ENCODE measurements around the gene COL25A1.

COL25A1 gene

DNA sequence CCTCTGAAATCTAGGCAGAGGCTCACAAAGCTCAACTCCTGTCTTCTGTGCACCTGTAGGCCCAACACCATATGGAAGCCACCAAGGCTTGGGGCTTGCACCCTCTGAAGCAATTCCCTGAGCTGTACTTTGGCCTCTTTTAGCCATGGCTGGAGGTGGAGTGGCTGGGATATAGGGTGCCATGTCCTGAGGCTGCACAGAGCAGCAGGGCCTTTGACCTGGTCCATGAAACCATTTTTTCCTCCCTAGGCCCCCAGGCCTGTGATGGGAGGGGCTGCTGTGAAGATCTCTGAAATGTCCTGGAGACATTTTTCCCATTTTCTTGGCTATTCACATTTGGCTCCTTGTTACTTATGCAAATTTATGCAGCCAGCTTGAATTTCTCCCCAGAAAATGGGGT lies 20.9 kb upstream of the COL25A1 start:
- Histone ChIP-seq H3K9me3 (ENCODE audit: insufficient read depth, low read length) (peaks cover 23% of the 10 kb centered on the region; the same call in 1 of the 2 replicates), H3K4me3 (ENCODE audit: insufficient read length, low read depth) (no peak overlapping the region), H3K4me1 (ENCODE audit: insufficient read depth, insufficient read length) (no peaks in the 10 kb centered on the region), H3K9ac (ENCODE audit: insufficient read length, low read depth) (no peak overlapping the region), H3K36me3 (ENCODE audit: insufficient read depth, insufficient read length, low read length) (no peaks in the 10 kb centered on the region), H3K27me3 (ENCODE audit: insufficient read depth, insufficient read length) (no peaks in the 10 kb centered on the region)
- no peak for TF ChIP-seq ZNF274 (IDR thresholded peaks at IDR 0.05; ENCODE audit: low read depth, low read length)
- TF ChIP-seq YY1 (IDR thresholded peaks at IDR 0.05; ENCODE audit: insufficient read depth, insufficient read length): no peak
- TF ChIP-seq SUZ12 (IDR thresholded peaks at IDR 0.05; ENCODE audit: extremely low read depth, insufficient read depth, insufficient read length): no peak
- no peak for DNase-seq (ENCODE audit: low read depth, low spot score)

DNA sequence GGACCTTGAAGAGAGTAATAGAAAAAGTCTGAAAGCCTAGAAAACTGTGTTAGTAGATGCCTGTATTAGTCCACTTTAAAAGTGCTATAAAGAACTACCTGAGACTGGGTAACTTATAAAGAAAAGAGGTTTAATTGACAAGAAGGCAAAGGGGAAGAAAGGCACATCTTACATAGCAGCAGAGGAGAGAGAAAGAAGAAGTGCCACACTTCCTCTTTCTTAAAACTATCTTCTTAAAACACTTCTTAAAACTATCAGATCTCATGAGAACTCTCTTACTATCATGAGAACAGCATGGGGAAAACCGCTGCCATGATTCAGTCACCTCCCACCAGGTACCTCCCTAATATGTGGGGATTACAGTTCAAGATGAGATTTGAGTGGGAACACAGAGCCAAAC lies 18.8 kb upstream of the COL25A1 start:
- no peak for DNase-seq (ENCODE audit: low read depth, low spot score)
- Histone ChIP-seq H3K27me3 (ENCODE audit: insufficient read depth, insufficient read length) (no peaks in the 10 kb centered on the region), H3K9me3 (ENCODE audit: insufficient read depth, low read length) (peaks cover 23% of the 10 kb centered on the region; the same call in 1 of the 2 replicates), H3K36me3 (ENCODE audit: insufficient read depth, insufficient read length, low read length) (no peaks in the 10 kb centered on the region), H3K4me1 (ENCODE audit: insufficient read depth, insufficient read length) (no peaks in the 10 kb centered on the region), H3K9ac (ENCODE audit: insufficient read length, low read depth) (no peak overlapping the region), H3K4me3 (ENCODE audit: insufficient read length, low read depth) (no peak overlapping the region)
- TF ChIP-seq SUZ12 (IDR thresholded peaks at IDR 0.05; ENCODE audit: extremely low read depth, insufficient read depth, insufficient read length): no peak
- TF ChIP-seq YY1 (IDR thresholded peaks at IDR 0.05; ENCODE audit: insufficient read depth, insufficient read length): no peak
- no peak for TF ChIP-seq ZNF274 (IDR thresholded peaks at IDR 0.05; ENCODE audit: low read depth, low read length)

DNA sequence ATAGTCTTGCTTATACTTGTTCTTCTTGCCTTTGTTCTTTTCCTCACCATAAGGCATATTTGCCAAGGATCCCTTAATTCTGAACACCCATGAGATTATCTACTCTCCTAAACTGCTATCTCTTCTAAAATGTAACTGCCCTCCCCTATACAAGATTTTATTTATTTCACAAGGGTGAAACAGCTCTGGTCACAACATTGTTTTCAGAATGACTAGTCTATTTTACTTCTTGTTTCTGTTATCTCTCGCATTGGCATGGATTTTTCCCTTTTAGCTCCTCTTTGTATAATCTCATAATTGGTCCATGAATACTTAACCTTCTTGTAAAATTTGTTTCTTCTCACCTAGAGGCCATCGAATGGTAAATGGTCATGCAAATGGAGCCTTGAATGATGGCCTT lies 17.2 kb upstream of the COL25A1 start:
- Histone ChIP-seq H3K4me1 (ENCODE audit: insufficient read depth, insufficient read length) (no peaks in the 10 kb centered on the region), H3K27me3 (ENCODE audit: insufficient read depth, insufficient read length) (no peaks in the 10 kb centered on the region), H3K36me3 (ENCODE audit: insufficient read depth, insufficient read length, low read length) (no peaks in the 10 kb centered on the region), H3K4me3 (ENCODE audit: insufficient read length, low read depth) (no peak overlapping the region), H3K9ac (ENCODE audit: insufficient read length, low read depth) (no peak overlapping the region), H3K9me3 (ENCODE audit: insufficient read depth, low read length) (peaks cover 23% of the 10 kb centered on the region; the same call in 1 of the 2 replicates)
- TF ChIP-seq SUZ12 (IDR thresholded peaks at IDR 0.05; ENCODE audit: extremely low read depth, insufficient read depth, insufficient read length): no peak
- DNase-seq (ENCODE audit: low read depth, low spot score): no peak

DNA sequence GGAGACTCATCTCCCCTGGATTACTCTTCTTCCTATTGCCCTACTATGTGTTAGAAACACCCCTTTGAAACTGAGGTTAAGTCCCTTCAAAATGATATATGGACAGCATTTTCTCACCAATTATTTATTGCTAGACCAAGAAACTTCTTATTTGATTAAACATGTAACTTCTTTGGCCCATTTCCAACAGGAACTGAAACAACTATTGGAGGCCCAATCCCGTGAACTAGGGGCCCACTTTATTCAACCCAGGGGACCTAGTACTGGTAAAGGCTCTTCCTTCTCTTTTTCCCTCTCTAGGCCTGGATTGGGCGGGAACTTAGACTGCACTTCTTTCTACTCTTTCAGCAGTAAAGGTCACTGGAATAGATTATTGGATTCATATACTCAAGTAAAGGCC lies 16.7 kb upstream of the COL25A1 start:
- Histone ChIP-seq H3K9me3 (ENCODE audit: insufficient read depth, low read length) (peaks cover 23% of the 10 kb centered on the region; the same call in 1 of the 2 replicates), H3K27me3 (ENCODE audit: insufficient read depth, insufficient read length) (no peaks in the 10 kb centered on the region), H3K36me3 (ENCODE audit: insufficient read depth, insufficient read length, low read length) (no peaks in the 10 kb centered on the region), H3K4me1 (ENCODE audit: insufficient read depth, insufficient read length) (no peaks in the 10 kb centered on the region), H3K4me3 (ENCODE audit: insufficient read length, low read depth) (no peak overlapping the region), H3K9ac (ENCODE audit: insufficient read length, low read depth) (no peak overlapping the region)
- TF ChIP-seq ZNF274 (IDR thresholded peaks at IDR 0.05; ENCODE audit: low read depth, low read length): no peak
- TF ChIP-seq SUZ12 (IDR thresholded peaks at IDR 0.05; ENCODE audit: extremely low read depth, insufficient read depth, insufficient read length): no peak
- TF ChIP-seq YY1 (IDR thresholded peaks at IDR 0.05; ENCODE audit: insufficient read depth, insufficient read length): no peak
- no peak for DNase-seq (ENCODE audit: low read depth, low spot score)

DNA sequence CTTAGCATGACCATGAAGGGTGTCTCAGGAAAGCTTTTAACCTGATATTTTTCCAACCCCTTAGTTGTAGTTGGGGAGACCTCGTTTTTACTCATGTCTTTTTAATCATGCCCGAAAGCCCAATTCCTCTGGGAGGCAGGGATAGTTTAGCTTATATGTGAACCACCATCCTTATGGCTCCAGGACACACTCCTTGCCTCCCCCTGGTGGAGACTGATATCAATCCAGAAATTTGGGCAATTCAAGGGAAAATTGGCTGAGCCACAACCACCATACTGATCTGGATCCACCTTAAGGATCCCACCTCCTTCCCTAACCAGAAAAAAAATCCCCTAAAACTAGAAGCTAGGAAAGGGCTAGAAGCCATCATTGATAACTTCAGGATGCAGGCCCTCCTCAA lies 13.4 kb upstream of the COL25A1 start:
- no peaks in the 10 kb centered on the region for H3K36me3 ChIP-seq (ENCODE audit: insufficient read depth, insufficient read length, low read length)
- no peak overlapping the region for H3K9ac ChIP-seq (ENCODE audit: insufficient read length, low read depth)
- no peaks in the 10 kb centered on the region for H3K4me1 ChIP-seq (ENCODE audit: insufficient read depth, insufficient read length)
- no peak overlapping the region for H3K4me3 ChIP-seq (ENCODE audit: insufficient read length, low read depth)
- H3K9me3 ChIP-seq (ENCODE audit: insufficient read depth, low read length): peaks cover 22% of the 10 kb centered on the region
- no peak for TF ChIP-seq SUZ12 (IDR thresholded peaks at IDR 0.05; ENCODE audit: extremely low read depth, insufficient read depth, insufficient read length)
- TF ChIP-seq ZNF274 (IDR thresholded peaks at IDR 0.05; ENCODE audit: low read depth, low read length): no peak
- no peak for TF ChIP-seq YY1 (IDR thresholded peaks at IDR 0.05; ENCODE audit: insufficient read depth, insufficient read length)
- DNase-seq (ENCODE audit: low read depth, low spot score): no peak
- no peaks in the 10 kb centered on the region for H3K27me3 ChIP-seq (ENCODE audit: insufficient read depth, insufficient read length)

DNA sequence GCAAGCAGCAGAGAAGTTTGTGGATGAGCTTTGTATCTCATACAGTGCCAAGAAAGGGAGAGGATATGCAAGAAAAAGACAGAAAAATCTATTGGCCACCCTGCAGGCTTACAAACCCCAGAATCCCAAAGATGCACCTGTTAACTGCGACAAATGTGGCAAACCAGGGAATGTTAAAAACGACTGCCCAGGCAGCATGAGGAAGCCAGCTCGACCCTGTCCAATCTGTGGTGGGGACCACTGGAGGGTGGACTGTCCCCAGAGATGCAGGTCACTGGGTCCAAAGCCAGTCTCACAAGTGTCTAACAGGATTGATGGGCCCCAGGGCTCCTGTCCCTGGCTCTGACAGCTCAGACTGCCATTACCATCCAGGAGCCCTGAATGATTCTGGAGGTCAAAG lies 12.9 kb upstream of the COL25A1 start:
- no peak overlapping the region for H3K4me3 ChIP-seq (ENCODE audit: insufficient read length, low read depth)
- H3K27me3 ChIP-seq (ENCODE audit: insufficient read depth, insufficient read length): no peaks in the 10 kb centered on the region
- H3K9me3 ChIP-seq (ENCODE audit: insufficient read depth, low read length): peaks cover 22% of the 10 kb centered on the region
- H3K4me1 ChIP-seq (ENCODE audit: insufficient read depth, insufficient read length): no peaks in the 10 kb centered on the region
- no peak for DNase-seq (ENCODE audit: low read depth, low spot score)
- no peaks in the 10 kb centered on the region for H3K36me3 ChIP-seq (ENCODE audit: insufficient read depth, insufficient read length, low read length)
- H3K9ac ChIP-seq (ENCODE audit: insufficient read length, low read depth): no peak overlapping the region
- no peak for TF ChIP-seq SUZ12 (IDR thresholded peaks at IDR 0.05; ENCODE audit: extremely low read depth, insufficient read depth, insufficient read length)
- no peak for TF ChIP-seq YY1 (IDR thresholded peaks at IDR 0.05; ENCODE audit: insufficient read depth, insufficient read length)
- no peak for TF ChIP-seq ZNF274 (IDR thresholded peaks at IDR 0.05; ENCODE audit: low read depth, low read length)

DNA sequence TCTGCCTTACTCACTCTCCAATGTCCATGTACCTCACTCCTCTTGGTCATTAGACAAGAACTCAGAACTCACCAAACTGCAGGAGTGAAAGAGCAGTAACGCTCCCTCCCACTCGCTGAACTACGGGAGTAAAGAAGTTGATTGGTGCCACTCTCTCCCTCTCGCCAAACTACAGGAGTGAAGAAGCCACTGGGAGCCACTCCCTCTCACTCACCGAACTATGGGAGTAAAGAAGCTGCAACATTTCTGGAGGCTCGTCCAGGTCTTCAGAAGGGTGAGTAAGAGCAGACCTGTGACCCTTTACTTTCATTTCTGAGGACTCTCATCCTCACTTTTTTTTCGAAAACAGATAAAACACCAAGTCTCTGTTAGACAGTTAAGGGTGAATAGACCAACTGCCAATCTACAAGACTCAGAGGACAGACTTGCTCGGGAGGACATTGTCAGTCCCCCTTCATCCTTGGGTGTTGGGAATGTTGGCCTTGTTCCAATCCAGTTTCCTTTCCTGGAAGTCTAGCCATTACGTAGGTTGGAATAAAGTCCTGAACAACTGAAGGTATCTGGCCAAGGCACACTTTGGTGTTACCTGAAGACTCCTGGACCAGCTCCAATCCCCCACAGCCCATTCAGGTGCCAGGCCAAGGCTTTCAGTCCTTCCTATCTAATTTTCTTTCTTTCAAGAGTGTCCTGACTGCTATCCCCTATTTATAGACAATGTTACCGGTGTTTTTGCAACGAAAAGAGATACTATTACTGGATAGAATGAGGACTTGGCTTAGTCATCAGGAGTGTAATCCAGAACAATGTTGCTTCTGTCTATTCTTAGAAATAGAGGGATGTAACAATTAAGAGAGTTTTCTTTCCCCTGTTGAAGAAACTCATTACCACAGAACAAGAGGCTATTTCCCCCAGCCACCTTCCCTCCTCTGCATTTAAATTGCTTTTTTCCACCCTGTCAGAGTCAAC lies 11.0 kb upstream of the COL25A1 start:
- TF ChIP-seq ZNF274 (IDR thresholded peaks at IDR 0.05; ENCODE audit: low read depth, low read length) (no peak), YY1 (IDR thresholded peaks at IDR 0.05; ENCODE audit: insufficient read depth, insufficient read length) (no peak), SUZ12 (IDR thresholded peaks at IDR 0.05; ENCODE audit: extremely low read depth, insufficient read depth, insufficient read length) (no peak)
- no peaks in the 10 kb centered on the region for H3K4me1 ChIP-seq (ENCODE audit: insufficient read depth, insufficient read length)

More for the DNA sequence above, 11.0 kb upstream of the COL25A1 start:
- no peak for DNase-seq (ENCODE audit: low read depth, low spot score)
- Histone ChIP-seq H3K9ac (ENCODE audit: insufficient read length, low read depth) (no peak overlapping the region), H3K36me3 (ENCODE audit: insufficient read depth, insufficient read length, low read length) (no peaks in the 10 kb centered on the region), H3K4me3 (ENCODE audit: insufficient read length, low read depth) (no peak overlapping the region), H3K27me3 (ENCODE audit: insufficient read depth, insufficient read length) (no peaks in the 10 kb centered on the region), H3K9me3 (ENCODE audit: insufficient read depth, low read length) (peaks cover 22% of the 10 kb centered on the region)

Data from NT2/D1 (cell line).